ENCODE data around the gene TIRAP.

The TIRAP gene

DNA sequence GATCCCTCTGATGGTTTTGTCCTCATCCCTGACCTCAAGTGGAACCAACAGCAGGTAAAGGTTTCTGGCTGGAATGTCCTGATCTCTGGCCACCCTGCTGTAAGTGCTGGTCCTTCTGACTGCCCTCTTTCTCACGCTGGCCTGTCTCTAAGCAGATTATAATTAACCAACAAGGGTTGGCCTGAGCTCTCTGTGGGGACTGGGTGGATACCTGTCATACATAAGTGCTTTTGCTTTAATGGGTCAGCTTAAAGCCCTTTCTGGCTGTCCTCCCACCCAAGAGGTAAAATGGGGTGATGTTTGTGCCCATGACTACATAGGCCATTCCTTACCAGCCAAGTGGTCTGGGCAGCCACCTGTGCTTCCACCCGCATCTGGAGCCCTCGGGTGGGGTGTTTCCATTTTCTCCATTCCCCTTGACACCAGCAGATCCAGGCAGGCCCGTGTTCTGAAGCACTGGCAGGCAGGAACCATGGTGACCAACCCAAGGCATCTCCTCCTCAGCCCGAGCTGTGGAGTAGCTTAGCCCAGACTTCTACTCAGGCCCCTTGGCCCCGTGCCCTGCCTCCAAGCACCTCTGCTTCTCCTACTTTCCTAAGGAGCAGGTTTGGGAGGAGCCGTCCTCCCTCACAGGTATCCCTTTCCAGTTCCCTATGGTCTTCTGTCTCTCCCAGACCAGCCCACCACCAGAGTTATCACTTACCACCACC lies 55.6 kb downstream of the TIRAP start:
- no peak for DNase-seq (ENCODE audit: low read depth, low spot score)
- no peak overlapping the region for H3K4me3 ChIP-seq (ENCODE audit: low read length)

DNA sequence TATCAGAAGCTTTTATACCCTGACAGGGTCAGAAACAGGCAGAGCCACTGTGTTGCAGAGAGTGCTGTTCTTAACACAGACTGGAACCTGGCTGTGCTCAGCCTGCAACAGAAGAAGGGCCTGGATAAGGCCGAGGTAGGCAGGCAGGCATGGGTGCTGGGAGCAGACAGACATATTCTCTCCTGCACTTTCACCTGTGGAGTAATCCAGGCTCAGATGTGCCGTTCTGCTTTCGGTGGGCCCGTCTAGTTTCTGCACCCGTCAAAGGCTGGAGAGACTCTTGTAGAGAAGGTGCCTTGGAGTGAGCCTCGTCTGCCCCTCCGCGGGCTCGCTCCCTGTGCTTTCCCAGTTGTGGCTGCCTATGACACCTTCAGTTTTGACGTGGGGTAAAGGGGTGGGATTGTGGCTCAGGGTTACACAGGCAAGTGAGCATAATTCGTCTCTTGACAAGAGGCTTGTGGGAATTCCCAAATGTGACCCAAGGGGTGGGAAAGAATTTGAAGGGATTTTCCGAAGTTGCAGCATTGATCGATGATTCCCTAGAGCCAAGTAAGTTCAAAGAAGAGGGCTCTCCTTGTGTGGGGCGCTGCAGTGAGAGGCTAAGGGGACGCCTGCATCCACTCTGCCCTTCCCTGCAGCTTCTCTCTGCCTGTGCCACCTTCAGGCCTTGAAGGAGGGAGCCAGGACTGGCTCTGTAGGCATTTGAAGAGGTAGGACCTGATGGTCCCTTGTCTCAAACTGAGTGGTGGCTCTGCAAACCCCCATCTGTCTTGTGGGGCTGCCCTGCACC lies 56.4 kb downstream of the TIRAP start:
- H3K4me3 ChIP-seq (ENCODE audit: low read length): no peak overlapping the region
- no peak for DNase-seq (ENCODE audit: low read depth, low spot score)

DNA sequence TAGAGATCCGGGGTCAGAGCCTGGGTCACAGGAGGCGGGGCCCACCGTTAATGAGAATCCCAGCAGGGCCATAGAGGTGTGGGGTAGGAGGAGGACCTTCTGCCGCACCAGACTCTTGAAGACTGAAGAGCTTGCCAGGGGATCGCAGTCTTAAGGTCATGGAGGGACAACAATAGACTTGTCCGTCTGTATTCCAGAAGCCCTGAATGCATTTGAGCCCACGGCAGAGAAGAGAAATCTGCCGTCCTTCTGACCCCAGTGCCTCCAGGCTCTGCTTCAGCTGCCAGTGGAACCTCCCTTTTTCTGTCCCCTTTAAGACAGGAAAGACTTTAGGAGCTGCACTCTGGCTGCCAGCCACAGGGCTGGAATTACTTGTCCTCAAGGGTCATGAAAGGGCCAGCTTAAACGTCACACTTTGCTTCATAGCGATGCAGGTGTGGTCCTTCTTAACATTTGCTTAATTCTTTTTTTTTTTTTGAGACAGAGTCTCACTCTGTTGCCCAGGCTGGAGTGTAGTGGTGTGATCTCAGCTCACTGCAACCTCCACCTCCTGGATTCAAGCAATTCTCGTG lies 57.1 kb downstream of the TIRAP start:
- no peak overlapping the region for H3K4me3 ChIP-seq (ENCODE audit: low read length)
- DNase-seq (ENCODE audit: low read depth, low spot score): no peak

DNA sequence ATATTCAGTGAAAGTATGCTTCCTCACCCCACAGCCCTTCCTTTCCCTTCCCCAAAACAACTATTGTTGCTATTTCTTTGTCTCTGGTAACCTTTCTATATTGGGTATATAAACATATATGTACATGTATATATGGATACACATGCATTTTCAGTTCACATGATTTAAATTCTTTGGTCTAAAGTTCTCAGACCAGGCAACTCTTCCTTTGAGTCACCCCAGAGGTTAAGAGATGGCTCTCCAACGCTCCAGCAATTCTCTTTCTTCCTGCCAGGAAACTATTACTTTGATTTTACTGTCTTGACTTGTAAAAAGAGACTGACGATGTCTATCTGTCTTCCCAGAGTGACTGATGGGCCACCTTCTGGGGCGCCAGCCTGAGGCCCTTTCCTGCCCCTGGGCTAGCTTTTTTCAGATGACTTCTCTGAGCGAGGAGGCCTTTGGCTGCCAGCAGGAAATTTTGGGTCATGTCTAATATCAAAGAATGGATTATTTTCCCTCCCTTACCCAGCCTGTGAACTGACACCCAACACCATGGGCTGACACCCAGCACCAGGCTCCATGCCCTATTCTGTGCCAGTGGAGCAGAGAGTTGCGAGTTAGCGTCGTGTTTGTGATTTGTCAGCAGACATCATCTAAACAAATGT lies 58.2 kb downstream of the TIRAP start:
- DNase-seq (ENCODE audit: low read depth, low spot score): no peak
- H3K4me3 ChIP-seq (ENCODE audit: low read length): no peak overlapping the region

DNA sequence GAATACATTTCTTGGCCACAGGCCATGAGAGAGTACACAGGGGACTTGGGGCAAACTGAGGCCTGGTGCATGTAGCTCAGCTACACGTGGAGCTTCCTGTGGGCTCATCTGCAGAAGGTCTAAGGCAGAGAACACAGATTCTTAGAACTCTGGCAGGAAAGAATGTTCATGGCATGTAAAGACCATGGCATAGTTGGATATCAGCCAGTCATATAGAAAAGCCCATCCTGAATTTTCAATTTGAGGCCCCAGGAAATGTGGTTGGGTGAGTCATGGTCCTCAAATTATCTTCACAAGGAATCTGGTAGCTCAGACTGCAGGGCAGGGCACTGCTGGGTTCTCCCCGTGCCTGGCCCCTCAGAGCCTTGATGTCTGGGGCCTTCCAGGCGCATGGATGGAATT lies 58.9 kb downstream of the TIRAP start:
- H3K4me3 ChIP-seq (ENCODE audit: low read length): no peak overlapping the region
- DNase-seq (ENCODE audit: low read depth, low spot score): no peak

DNA sequence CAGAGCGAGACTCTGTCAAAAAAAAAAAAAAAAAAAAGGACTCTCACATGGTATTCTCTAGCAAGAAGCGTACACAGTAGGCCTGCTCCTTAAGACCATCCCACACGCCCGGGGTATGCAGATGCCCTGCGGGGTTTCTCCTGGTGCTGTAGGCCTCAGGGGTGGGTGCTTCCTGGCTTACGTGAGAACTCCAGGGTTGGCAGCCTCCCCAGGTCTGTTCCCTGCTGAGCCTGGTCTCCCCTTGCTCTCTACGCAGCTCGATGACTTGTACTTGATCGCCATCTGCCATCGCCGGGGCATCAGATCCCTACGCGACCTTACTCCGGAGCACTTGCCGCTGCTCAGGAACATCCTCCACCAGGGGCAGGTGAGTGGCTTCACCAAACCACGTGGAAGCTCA lies 60.2 kb downstream of the TIRAP start:
- no peak overlapping the region for H3K4me3 ChIP-seq (ENCODE audit: low read length)
- no peak for DNase-seq (ENCODE audit: low read depth, low spot score)
